Muscle of back (tissue), 11 donors: ENCODE measurements around the gene ITSN1. TPM values are rescaled to one million over a fixed set of nuclear protein-coding genes. Genes with fewer than 3 reads are reported as not detected.
A peak's percentile ranks its signal among the peaks of the same experiment; 100 is the strongest.
"Not testable (repeated sequence)": the region's sequence is repeated elsewhere in the genome, so short reads cannot be mapped to it uniquely, and the experiment has no call there.

Experiments used
- DNase-seq, 3 donors: peaks; one replicate each; pipeline versions ENCODE4 v3.0.0 to v3.0.0-alpha.2; 2013
- polyA plus RNA-seq, 10 donors: library from polyadenylated mRNA; unstranded; fragments of 120-200 nt; gene quantifications; one replicate each; pipeline ENCODE4 v1.2.1, GENCODE V29; 2013; ENCODE audit not compliant: insufficient read length in 10 of 10

Gene ITSN1
- polyA plus RNA-seq, 10 donors, result 29.9 to 44.9 (median 35.4) TPM

DNA sequence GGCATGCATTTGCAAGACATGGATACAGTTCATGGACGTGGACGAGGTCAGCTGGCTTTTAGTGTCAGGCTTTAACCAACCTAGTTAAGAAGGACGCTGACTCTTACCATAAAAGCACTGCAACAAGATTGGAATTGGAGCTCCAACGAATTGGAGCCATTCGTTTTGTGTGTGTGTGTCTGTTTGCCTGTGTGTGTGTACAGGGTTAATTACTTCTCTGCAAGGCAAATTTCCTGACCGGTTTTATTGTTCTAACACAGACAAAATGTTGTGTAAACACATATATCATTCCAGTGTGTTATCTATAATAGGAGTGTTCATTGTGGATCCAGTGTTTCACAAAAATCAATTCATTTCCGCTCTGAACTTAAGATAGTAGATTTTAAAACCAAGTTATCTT is 7.9 kb downstream of the ITSN1 start:
- no peak for DNase-seq

DNA sequence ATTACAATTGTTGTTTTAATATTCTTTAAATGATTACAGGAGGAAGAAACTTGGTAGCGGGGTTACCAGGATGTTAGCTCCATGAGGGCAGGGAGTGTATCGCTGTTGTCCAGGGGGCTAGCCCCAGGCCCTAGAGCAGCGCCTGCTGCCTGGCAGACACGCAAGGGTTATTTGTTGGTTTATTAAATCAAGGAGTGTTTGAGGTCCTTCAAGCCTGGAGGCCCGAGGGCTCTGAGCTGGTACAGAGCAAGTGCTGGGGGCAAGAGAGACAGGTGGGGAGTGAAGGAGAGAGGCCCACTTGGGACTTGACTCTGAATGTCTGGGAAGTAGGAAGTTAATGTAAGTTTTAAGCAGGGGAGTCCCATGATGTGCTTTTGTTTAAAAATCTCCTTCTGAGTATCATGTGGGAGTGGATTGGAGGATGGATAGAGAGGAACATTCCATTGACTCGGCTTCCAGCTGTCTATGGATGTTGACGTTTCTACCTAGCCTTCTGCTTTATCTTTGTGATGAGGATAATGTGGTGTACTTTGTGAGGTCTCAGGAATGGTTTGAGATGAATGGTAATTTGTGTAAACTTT is 8.7 kb downstream of the ITSN1 start:
- DNase-seq, result no peak

DNA sequence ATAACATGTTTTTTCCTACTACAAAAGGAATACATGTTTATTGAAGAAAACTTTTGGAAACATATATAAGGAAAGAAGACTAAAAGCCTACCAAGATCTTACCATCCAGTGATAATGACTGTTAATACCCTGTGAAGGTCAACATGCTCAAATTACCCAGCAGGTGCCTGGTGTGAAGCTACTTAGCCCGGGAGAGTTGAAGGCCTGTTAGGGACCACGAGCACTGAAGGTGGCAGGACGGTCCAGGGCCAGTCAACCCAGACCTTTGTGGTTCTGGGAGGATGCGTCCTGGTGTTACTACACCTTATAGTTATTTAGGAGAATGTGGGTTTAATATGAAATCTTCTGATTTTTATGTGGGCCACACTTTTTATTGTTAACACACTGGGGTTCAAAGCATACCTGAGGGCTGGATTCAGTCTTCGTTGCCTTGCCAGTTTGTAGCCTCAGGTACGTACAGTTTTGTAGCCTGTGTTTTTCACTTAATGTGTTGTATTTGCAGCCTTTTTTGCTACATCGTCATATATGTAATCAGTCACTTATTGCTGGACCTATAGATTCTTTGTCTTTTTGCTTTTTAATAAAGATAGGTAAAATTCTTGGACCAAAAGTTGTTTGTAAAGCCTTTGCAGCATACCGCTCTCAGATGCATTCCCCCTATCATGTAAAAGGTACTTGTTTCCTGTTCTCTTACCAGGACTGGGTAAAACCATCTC is 9.8 kb downstream of the ITSN1 start:
- DNase-seq, result no peak

DNA sequence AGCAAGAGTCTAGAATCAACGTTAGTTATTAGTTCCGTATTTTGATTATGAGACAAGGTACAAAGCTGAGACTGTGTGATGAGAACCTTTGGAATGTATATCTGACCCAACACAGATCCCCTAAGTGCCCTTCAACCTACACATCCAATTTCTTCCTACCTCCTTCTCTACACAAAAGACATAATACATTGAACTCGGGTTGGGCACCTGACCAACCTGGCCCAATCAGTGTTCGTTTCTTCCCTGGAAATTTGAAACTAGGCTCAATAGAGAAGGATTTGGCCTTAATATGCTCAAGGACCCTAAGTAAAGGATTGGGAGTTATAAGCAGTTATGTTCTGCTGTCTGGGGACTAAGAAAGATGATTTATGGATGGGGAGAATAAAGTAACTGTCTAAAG is 12.1 kb downstream of the ITSN1 start:
- DNase-seq, result no peak

DNA sequence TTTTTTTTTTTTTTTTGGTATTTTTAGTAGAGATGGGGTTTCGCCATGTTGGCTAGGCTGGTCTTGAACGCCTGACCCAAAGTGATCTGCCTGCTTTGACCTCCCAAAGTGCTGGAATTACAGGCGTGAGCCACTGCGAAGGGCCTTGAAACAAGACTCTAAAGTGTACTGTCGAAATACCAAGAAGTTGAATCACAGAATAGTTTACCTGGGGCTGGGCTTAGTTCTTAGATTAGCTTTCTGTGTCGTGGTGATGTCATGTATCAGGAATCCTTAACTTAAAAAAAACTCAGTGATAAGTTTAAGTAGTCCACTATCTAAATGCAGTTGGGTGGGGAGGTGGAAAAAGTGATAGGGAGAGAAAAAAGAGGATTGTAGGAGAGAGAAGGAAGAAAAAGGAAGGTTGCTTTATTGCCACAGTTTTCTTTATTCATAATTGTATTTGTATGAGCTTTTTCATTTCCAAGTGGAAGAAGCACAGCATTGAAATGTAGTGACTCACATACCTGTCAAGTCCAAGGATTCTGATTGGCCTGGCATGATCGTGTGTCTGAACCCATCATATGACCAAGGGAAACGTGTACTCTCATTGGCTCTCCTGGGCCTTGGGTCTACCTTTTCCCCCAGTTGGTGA is 13.4 kb downstream of the ITSN1 start:
- peak in 1 of 3 donors; percentile 77 for DNase-seq

DNA sequence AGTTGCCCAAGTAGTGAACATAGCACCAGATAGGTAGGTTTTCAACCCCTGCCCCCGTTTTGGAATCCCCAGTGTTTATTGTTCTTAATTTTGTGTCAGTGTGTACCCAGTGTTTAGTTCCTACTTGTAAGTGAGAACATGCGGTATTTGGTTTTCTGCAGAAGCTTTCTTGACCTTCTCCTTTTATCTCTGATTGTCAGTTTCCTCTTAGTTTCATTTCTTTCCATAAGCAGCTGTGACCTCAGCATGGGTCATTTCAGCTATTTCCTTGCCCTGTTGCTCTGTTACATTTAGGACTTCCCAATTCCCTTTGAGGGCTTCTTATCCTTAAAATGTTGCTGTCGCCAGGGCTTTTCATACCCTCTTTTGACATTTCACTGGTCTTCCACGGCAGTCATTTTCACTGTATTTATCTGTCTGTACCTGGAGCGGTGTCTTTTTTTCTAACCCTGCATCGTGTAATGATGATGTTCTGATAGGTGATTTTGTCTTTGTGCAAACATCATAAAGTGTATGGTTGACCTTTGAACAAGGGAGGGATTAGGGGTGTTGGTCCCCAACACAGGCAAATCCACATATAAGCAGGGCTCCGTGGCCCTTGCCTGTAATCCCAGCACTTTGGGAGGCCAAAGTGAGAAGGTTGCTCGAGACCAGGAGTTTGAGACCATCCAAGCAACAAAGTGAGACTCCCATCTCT is 15.0 kb downstream of the ITSN1 start:
- DNase-seq, result no peak

DNA sequence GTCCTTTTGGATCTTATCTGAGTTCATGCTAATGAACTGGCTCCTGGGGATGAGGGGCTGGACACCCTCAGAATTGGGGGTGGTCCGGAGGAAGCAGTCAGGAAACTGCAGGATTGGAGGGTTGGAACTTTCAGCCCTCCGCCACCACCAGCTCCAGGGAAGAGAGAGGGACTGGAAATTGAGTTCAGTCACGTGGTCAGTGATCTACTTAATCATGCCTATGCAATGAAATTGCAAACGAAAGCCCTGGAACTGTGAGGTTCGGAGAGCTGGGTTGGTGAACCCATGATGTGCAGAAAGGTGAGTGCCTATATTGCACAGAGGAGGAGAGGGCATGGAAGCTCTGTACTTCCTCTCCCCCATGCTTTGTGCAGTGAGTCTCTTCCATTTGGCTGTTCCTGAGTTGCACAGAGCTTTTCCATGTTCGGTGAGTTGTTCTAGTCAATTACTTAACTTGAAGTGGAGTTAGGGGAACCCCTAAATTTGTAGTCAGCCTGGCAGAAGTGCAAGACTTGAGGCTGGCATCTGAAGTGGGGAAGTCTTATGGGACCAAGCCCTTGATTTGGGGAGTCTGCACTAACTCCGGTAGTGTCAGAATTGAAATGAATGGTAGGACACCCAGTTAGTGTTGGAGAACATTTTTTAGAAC is 16.7 kb downstream of the ITSN1 start:
- no peak for DNase-seq

DNA sequence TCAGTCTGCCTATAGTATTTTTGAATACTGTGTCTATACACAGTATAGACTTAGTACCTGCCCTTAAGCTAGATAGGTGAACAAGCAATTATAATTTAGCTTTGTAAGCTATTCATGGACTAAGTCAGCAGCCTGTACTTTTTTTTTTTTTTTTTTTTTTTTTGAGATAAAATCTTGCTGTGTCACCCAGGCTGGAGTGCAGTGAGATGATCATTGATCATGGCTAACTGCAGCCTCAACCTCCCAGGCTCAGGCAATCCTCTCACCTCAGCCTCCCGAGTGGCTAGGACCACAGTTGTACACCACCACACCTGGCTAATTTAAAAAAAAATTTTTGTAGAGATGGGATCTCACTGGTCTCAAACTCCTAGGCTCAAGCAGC is 17.3 kb downstream of the ITSN1 start:
- DNase-seq, result no peak

DNA sequence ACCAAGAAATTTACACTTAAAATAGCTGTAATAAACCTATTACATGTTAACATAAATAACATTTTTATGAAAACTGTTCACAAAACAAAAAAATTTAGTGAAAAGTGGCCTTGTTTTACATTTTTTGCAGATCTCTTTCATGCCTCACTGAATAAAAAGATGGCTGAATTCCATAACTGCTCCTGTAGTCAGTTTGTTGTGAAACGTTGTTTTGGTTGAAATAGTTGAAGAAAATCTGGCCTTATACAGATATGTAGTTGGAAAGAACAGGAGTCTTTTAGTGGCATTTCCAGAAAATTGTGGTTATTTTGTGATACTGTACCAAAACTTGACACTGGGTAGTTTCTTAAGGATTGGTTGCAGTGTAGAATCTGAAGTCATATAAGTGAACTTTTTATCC is 18.1 kb downstream of the ITSN1 start:
- DNase-seq, result no peak

DNA sequence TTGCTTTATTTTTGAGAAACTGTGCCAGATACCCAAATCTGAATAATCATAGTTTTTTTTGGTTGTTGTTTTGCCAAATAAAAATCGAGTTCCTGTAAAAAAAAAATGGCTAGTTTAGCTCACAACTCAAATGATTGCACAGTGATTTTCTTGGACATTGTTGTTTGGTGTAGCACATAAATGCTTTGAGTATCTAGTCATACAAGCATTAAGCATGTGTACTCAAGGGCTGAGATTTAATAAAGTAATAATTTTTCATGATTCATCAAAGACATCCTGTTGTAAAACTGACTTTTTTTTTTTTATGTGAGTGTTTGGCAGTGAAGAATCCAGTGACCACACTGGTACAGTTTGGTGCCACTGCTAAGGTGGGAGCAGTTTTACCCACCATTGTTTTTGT is 18.8 kb downstream of the ITSN1 start:
- no peak for DNase-seq

DNA sequence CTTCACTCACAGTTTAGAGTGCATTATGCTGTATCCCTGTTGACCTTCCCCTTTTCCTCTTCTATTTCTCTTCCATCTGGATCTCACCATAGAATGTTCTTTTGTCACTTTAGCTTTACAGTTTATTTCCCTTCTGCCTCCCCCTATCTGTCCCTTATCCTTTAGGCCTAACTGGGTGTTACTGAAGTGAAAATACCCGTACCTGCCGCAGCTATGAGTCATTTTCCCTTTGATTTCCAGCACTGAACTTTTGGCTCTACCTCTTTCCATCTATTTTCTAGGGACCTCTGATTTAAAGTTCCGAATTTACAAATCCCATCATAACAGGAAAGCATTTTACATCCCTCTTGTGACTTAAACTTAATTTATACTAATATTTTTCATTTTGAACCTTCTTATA is 19.7 kb downstream of the ITSN1 start:
- DNase-seq, result no peak

DNA sequence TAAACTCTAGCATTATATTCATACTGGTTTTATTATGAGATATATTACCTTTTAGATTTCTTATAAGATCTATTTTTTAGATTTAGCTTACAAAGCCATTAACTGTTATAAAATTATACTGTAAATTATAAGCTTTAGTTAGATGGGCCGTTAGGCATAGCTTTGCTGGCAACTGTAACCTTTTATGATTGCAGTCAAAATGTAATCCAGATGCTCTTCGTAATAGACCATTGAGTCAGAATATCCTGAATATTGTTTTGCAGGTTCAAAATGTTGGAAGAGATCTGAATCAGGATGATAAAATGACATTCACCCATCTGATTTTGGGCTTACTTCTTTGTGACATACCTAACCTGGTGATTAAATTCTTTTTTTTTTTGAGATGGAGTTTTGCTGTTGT is 20.9 kb downstream of the ITSN1 start:
- DNase-seq, result no peak

DNA sequence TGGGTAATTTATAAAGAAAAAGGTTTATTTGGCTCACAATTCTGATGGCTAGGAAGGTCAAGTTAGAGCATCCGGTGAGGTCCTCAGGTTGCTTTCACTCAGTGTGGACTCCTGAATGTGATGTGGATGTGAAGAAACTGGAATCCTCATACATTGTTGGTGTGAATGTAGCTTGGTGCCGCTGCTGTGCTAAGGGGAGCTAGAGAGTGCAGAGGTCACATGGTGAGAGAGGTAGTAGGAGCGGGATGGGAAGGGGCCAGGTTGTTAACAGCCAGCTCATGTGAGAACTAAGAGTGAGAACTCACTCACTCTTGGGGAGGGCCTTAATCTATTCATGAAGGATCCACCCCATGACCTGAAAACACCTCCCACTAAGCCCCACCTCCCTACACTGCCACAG is 21.8 kb downstream of the ITSN1 start:
- DNase-seq, result no peak

DNA sequence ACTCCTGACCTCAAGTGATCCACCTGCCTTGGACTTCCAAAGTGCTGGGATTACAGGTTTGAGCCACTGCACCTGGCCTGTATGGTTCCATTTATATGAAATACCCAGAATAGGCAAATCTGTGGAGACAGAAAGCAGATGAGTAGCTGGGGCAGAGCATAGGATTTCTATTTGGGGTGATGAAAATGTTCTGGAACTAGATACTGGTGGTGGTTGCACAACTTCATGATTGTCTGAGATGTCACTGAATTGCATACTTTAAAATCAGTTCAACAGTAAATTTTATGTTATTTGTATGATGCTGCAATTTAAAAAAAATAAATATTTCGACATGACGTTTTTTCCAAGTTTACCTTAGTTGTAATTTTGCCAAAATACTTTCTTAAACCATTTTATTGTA is 23.9 kb downstream of the ITSN1 start:
- DNase-seq, result no peak

DNA sequence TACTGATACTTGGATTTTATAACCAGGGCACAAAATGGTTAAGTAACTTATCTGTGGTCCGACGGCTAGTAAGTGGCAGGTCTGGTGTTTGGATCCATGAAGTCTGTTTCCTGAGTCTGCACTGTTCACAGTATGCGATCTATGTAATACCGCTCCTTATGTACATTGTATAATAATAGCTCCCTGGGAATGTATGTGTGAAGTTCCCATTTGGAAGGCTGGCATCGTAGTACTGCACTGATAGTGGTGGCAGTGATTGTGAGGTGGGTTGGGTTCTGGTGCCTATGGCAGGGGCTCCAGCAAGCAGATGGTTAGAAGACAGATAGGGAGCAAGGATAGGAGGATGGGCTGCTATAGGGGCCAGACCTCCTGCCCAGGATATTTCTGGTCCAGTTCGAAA is 25.3 kb downstream of the ITSN1 start:
- DNase-seq, result no peak

DNA sequence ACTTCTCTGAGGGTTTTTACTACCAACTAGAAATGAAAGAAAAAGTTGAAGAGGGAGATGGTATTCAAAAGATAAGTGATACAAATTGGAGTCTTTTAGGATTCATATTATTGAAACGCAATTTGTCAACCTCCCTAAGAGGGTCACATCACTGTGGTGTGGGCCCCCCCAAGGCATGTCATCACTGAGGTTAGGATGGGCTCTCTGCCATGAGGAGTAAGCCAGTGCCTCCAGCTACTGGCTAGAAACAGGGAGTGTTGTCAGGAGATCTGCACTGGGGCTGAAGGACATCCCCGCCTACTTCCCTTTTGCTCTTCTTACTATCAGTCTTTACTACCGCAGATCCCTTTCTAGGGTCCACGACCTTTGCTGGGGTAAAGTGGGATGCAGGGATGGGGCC is 25.9 kb downstream of the ITSN1 start:
- DNase-seq, result no peak

DNA sequence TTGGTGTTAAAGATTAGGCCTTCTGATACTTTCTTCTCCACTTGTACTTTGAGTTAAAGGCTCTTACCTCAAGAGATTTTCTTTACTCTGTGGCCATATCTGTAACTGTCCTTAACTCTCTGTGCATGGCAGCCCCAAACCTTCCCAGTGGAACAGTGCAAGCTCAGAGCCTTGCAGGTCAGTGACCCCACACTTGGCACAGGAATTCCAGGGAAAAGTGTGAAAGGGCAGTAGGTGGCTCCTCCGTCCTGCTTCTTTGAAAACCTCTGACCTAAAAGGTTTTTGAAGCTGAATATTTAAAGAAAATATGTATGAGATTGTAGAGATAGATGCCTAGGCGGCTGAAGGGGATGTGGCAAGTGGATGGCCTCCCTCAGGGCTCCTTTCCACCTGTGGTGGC is 26.3 kb downstream of the ITSN1 start:
- DNase-seq, result no peak

DNA sequence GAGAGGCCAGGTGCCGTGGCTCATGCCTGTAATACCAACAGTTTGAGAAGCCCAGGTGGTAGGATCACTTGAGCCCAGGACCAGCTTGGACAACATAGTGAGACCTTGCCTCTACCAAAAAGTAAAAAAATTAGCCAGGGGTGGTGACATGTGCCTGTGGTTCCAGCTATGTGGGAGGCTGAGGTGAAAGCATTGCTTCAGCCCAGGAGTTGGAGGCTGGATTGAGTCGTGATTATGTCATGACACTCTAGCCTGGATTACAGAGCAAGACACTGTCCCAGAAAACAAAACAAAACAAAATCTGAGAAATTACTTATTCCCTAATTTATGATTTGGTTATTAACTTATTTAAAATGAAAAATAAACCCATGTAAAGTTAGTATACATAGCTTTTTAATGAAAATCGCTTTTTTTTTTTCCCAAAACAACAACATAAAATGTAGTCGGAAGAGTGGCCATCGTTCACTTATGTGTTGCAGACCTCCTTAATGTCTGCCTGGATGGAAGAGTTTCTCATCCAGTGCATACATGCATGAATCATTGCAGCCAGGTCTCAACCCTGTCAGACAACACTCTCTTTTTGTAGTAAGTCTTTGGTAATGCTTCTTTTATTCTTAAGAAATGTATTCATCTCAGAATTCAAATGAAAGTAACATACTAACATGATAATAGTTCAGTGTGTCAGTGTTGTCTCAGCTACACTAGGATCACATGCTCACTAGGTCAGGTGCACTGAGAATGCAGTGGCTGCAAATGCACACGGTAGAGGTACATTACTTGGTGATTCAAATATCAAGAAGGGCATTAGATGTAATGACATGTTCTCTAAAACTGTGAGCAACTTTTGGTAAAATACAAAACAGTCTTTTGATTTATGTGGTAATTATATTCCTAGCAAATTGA is 28.0 kb downstream of the ITSN1 start:
- DNase-seq, result no peak

DNA sequence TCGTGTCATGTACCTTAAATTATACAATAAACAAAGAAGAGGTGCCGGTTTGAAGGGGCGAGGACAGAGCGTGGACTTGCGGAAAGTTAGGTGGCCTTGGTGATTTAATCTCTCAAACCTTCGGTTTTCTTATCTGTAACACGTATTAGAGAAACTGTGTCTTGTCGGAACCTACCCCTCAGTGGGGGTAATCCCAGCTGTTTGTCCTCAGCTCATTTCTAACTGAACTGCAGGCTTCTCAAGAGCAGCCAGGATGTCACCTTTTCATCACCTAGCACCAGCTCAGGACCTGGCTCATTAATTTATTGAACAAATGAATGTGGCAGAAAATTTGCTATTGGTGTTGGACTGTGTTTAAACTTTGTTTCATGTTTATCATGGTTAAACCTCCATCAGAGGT is 31.2 kb downstream of the ITSN1 start:
- no peak for DNase-seq

DNA sequence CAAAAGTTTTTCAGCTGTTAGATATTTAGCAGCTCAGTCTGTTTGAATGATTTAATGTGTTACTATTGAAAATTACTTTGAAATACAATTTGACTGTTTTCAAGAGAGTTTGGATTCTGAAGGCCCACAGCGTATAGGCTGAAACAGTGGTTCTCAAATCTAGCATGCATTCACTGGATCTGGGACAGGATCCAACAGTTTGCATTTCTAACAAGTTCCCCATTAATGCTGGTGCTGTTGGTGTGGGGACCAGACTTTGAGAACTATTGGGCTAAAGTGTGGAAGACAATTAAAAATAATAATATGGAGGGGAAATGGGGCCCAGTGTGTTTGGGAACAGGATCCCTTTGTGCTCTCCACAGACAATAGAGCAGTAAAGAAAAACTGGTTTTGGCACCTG is 31.9 kb downstream of the ITSN1 start:
- no peak for DNase-seq

DNA sequence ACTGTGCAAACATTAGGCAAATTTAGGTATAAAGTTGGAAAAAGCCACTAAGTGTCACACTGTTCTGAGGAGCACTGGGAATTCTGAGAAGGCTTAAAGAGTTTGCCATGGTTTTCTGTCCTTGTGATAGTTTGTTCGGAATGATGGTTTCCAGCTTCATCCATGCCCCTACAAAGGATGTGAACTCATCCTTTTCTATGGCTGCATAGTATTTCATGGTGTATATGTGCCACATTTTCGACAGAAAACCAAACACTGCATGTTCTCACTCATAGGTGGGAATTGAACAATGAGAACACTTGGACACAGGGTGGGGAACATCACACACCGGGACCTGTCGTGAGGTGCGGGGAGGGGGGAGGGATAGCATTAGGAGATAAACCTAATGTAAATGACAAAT is 34.4 kb downstream of the ITSN1 start:
- DNase-seq, result not testable (repeated sequence)
